Measurements from ENCODE around the gene ZMYM1.
"Not testable (repeated sequence)": the region's sequence is repeated elsewhere in the genome, so short reads cannot be mapped to it uniquely, and the experiment has no call there.

Gene ZMYM1

DNA sequence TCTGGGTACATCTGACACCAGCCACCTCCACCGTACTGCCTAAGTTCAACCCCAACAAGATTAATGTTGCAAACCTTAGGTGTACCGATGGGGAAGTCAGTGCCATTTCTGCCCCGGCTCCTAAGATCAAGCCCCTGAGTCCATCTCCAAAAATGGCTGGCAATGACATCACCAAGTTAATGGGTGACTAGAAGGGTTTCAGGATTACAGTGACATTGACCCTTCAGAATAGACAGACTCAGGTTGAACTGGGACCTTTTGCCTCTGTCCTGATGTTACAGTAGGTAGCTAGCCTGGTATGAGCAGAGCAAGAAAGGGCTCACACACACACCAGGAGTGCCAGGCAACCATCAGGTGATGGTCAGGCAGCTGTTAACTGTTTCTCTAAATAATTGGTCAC lies 25.8 kb upstream of the ZMYM1 start:
- Histone ChIP-seq H3K4me3 (ENCODE audit: insufficient read length, low read depth) (no peak overlapping the region), H3K27me3 (ENCODE audit: insufficient read depth, insufficient read length) (no peaks in the 10 kb centered on the region), H3K9ac (ENCODE audit: insufficient read length, low read depth) (no peak overlapping the region), H3K9me3 (ENCODE audit: insufficient read depth, low read length) (peaks cover 7% of the 10 kb centered on the region; the same call in 1 of the 2 replicates), H3K4me1 (ENCODE audit: insufficient read depth, insufficient read length) (no peaks in the 10 kb centered on the region), H3K36me3 (ENCODE audit: insufficient read depth, insufficient read length, low read length) (no peaks in the 10 kb centered on the region)
- TF ChIP-seq YY1 (IDR thresholded peaks at IDR 0.05; ENCODE audit: insufficient read depth, insufficient read length) (no peak), ZNF274 (IDR thresholded peaks at IDR 0.05; ENCODE audit: low read depth, low read length) (no peak), SUZ12 (IDR thresholded peaks at IDR 0.05; ENCODE audit: extremely low read depth, insufficient read depth, insufficient read length) (no peak)
- DNase-seq (ENCODE audit: low read depth, low spot score): no peak

DNA sequence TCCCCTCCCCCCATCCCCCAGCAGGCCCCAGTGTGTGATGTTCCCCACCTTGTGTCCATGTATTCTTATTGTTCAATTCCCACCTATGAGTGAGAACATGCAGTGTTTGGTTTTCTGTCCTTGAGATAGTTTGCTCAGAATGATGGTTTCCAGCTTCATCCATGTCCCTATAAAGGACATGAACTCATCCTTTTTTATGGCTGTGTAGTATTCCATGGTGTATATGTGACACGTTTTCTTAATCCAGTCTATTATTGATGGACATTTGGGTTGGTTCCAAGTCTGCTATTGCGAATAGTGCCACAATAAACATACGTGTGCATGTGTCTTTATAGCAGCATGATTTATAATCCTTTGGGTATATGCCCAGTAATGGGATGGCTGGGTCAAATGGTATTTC lies 24.9 kb upstream of the ZMYM1 start:
- H3K9me3 ChIP-seq (ENCODE audit: insufficient read depth, low read length): peaks cover 11% of the 10 kb centered on the region; the same call in 1 of the 2 replicates
- not testable (repeated sequence) for H3K4me1 ChIP-seq (ENCODE audit: insufficient read depth, insufficient read length); H3K4me3 ChIP-seq (ENCODE audit: insufficient read length, low read depth); DNase-seq (ENCODE audit: low read depth, low spot score); H3K9ac ChIP-seq (ENCODE audit: insufficient read length, low read depth); H3K36me3 ChIP-seq (ENCODE audit: insufficient read depth, insufficient read length, low read length); H3K27me3 ChIP-seq (ENCODE audit: insufficient read depth, insufficient read length)

DNA sequence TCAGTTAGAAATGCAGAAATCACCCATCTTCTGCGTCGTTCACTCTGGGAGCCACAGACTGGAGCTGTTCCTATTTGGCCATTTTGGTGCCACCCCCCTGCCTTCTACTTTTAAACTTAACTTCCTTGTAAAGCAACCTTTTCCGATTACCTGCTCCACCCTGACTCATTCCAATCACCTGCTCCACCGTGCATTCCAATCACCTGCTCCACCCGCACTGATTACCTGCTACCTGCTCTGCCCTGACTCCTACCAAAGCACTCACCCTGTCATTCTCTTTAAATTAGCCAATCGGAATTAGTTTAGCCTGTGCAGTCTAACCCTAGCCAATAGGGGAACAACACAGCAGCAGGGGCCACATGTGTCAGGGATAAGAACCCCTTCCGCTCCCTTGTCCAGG lies 20.9 kb upstream of the ZMYM1 start:
- not testable (repeated sequence) for DNase-seq (ENCODE audit: low read depth, low spot score); H3K9ac ChIP-seq (ENCODE audit: insufficient read length, low read depth); H3K4me1 ChIP-seq (ENCODE audit: insufficient read depth, insufficient read length); H3K4me3 ChIP-seq (ENCODE audit: insufficient read length, low read depth); H3K27me3 ChIP-seq (ENCODE audit: insufficient read depth, insufficient read length); H3K36me3 ChIP-seq (ENCODE audit: insufficient read depth, insufficient read length, low read length)
- H3K9me3 ChIP-seq (ENCODE audit: insufficient read depth, low read length): peaks cover 11% of the 10 kb centered on the region; the same call in 1 of the 2 replicates

DNA sequence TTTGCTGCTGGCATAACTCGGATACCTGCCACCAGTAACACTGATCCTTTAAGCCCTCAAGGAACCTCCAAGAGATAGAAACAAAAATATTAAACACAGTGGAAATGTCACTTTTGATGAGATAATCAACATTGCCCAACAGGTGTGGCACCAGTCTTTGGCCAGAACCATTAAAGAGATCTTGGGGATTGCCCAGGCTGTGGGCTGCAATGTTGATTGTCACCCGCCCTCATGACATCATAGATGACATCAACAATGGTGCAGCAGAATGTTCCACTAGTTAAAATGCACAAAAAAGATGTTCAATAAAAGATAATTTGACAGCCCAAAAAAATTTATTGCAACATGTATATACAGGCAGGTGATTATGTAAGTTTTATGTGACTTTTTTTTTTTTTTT lies 20.2 kb upstream of the ZMYM1 start:
- H3K4me1 ChIP-seq (ENCODE audit: insufficient read depth, insufficient read length): no peaks in the 10 kb centered on the region
- H3K9me3 ChIP-seq (ENCODE audit: insufficient read depth, low read length): peaks cover 11% of the 10 kb centered on the region; the same call in 1 of the 2 replicates
- no peaks in the 10 kb centered on the region for H3K27me3 ChIP-seq (ENCODE audit: insufficient read depth, insufficient read length)
- DNase-seq (ENCODE audit: low read depth, low spot score): no peak
- TF ChIP-seq ZNF274 (IDR thresholded peaks at IDR 0.05; ENCODE audit: low read depth, low read length): no peak
- no peak for TF ChIP-seq YY1 (IDR thresholded peaks at IDR 0.05; ENCODE audit: insufficient read depth, insufficient read length)
- TF ChIP-seq SUZ12 (IDR thresholded peaks at IDR 0.05; ENCODE audit: extremely low read depth, insufficient read depth, insufficient read length): no peak
- no peak overlapping the region for H3K4me3 ChIP-seq (ENCODE audit: insufficient read length, low read depth)
- no peak overlapping the region for H3K9ac ChIP-seq (ENCODE audit: insufficient read length, low read depth)
- H3K36me3 ChIP-seq (ENCODE audit: insufficient read depth, insufficient read length, low read length): no peaks in the 10 kb centered on the region

DNA sequence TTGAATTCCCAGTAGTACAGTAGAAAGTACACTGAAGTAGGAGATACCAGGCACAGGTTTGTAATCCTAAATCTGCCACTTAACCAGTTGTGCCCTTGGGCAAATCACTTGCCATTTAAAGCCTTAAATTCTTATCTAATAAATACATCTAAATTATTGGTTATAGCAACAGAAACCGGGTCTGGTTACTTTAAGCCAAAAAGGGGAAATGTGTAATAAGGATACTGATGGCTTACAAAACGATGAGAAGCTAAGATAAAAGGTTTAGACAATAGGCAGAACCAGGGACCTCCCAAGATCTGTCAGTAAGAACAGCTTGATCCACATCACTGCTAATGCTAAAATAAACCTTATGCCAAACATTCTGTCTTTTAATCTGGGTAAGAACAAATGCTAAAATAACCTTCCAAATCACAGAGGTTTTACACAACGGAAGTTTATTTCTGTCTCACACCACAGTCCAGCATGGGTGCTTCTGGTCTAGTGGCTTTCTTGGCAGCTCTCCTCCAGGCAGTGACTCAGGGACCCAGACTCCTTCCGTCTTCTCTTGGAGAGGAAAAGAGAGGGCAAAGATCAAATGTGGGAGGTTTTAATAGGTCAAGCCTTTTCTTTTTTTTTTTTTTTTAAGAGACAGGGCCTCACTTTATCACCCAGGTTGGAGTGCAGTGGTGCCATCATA lies 16.5 kb upstream of the ZMYM1 start:
- no peaks in the 10 kb centered on the region for H3K27me3 ChIP-seq (ENCODE audit: insufficient read depth, insufficient read length)
- H3K4me1 ChIP-seq (ENCODE audit: insufficient read depth, insufficient read length): no peaks in the 10 kb centered on the region
- no peak for DNase-seq (ENCODE audit: low read depth, low spot score)
- no peak overlapping the region for H3K4me3 ChIP-seq (ENCODE audit: insufficient read length, low read depth)
- H3K36me3 ChIP-seq (ENCODE audit: insufficient read depth, insufficient read length, low read length): no peaks in the 10 kb centered on the region
- no peak overlapping the region for H3K9ac ChIP-seq (ENCODE audit: insufficient read length, low read depth)
- TF ChIP-seq ZNF274 (IDR thresholded peaks at IDR 0.05; ENCODE audit: low read depth, low read length): no peak
- TF ChIP-seq SUZ12 (IDR thresholded peaks at IDR 0.05; ENCODE audit: extremely low read depth, insufficient read depth, insufficient read length): no peak
- no peak for TF ChIP-seq YY1 (IDR thresholded peaks at IDR 0.05; ENCODE audit: insufficient read depth, insufficient read length)
- H3K9me3 ChIP-seq (ENCODE audit: insufficient read depth, low read length): peaks cover 11% of the 10 kb centered on the region; the same call in 1 of the 2 replicates

DNA sequence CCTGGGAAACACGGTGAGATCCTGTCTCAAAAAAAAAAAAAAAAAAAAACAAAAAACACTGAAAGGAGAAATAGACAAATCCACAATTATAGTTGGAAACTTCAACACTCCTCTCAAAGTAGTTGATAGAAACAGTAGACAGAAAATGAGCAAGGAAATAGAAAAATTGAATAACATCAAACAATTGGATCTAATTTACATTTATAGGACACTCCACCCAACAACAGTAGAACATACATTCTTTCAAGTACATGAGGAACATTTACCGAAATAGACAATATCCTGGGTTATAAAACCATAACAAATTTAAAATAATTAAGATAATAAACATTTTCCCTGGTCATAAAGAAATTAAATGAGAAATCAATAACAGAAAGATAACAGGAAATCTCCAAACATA lies 14.9 kb upstream of the ZMYM1 start:
- Histone ChIP-seq H3K36me3 (ENCODE audit: insufficient read depth, insufficient read length, low read length) (no peaks in the 10 kb centered on the region), H3K27me3 (ENCODE audit: insufficient read depth, insufficient read length) (no peaks in the 10 kb centered on the region), H3K9ac (ENCODE audit: insufficient read length, low read depth) (no peak overlapping the region), H3K9me3 (ENCODE audit: insufficient read depth, low read length) (no peaks in the 10 kb centered on the region), H3K4me1 (ENCODE audit: insufficient read depth, insufficient read length) (no peaks in the 10 kb centered on the region), H3K4me3 (ENCODE audit: insufficient read length, low read depth) (no peak overlapping the region)
- TF ChIP-seq ZNF274 (IDR thresholded peaks at IDR 0.05; ENCODE audit: low read depth, low read length) (no peak), SUZ12 (IDR thresholded peaks at IDR 0.05; ENCODE audit: extremely low read depth, insufficient read depth, insufficient read length) (no peak), YY1 (IDR thresholded peaks at IDR 0.05; ENCODE audit: insufficient read depth, insufficient read length) (no peak)
- no peak for DNase-seq (ENCODE audit: low read depth, low spot score)

DNA sequence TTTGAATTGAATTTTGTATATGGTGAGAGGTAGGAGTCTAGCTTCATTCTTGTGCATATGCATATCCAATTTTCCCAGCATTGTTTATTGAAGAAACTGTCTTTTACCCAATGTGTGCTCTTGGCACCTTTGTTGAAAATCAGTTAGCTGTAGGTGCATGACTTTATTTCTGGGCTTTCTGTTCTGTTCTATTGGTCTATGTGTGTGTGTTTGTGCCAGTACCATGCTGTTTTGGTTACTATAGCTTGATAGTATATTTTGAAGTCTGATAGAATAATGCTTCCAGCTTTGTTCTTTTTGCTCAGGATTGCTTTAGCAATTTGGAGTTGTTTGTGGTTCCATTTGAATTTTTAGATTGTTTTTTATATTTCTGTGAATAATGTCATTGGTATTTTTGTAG lies 9.4 kb upstream of the ZMYM1 start:
- DNase-seq (ENCODE audit: low read depth, low spot score): no peak
- no peak overlapping the region for H3K9ac ChIP-seq (ENCODE audit: insufficient read length, low read depth)
- no peaks in the 10 kb centered on the region for H3K27me3 ChIP-seq (ENCODE audit: insufficient read depth, insufficient read length)
- no peaks in the 10 kb centered on the region for H3K9me3 ChIP-seq (ENCODE audit: insufficient read depth, low read length)
- H3K36me3 ChIP-seq (ENCODE audit: insufficient read depth, insufficient read length, low read length): no peaks in the 10 kb centered on the region
- TF ChIP-seq YY1 (IDR thresholded peaks at IDR 0.05; ENCODE audit: insufficient read depth, insufficient read length): no peak
- no peak for TF ChIP-seq SUZ12 (IDR thresholded peaks at IDR 0.05; ENCODE audit: extremely low read depth, insufficient read depth, insufficient read length)
- TF ChIP-seq ZNF274 (IDR thresholded peaks at IDR 0.05; ENCODE audit: low read depth, low read length): no peak
- H3K4me3 ChIP-seq (ENCODE audit: insufficient read length, low read depth): no peak overlapping the region
- H3K4me1 ChIP-seq (ENCODE audit: insufficient read depth, insufficient read length): no peaks in the 10 kb centered on the region
